T-helper 9 cell (primary cell): ENCODE results near the gene PIGO.

Source experiments
- DNase-seq: peaks from one replicate; pipeline ENCODE4 v3.0.0-alpha.2; 2020

Gene PIGO

DNA sequence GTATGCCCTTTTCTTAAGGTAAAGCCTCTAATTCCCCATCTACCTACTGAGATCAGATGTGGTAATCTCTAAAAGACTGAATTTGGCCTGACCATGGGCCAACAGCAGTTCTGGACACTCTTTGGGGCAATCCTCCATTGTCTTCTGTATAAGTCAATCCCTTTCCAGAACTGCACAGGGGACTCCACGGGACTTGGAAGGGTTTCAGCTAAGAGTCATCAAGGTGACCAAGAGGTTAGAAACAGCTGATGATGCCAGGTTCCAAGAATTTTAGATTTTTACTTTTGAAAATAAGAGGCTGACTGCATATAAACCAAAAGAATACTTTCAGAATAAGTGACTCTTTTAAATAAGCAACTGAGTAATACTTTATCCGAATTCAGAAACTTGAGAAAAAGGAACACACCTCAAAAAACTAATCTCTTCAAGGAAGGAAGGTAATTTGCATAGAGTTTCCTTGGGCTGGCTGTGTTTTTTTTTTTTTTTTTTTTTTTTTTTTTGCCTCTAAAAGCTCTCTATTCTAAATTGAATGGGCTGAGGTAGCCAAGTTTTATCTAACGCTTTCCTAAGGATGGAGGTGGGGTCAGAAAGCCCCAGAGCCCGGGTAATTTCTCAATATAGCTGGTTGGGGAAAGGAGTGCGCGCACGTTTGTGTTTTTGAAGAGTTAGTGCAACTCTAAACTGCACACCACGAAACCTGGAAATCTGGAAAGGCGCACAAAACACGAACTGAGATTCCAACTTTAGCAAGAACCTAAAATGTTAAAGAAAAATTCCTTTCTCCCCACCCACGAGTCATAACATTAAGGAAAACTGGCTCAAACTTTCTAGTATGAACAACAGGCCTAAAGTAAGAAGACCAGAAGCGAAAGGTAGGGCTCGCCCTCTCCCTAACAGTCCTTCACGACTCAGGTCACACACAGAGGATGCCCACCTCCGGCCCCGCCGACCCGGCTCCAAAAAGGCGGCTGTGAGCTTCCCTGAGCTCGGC, 25.3 kb downstream of the PIGO start:
- no peak for DNase-seq

GRCh38 chr9:35069020-35069419, 27.4 kb downstream of the PIGO start:
- DNase-seq: no peak

DNA sequence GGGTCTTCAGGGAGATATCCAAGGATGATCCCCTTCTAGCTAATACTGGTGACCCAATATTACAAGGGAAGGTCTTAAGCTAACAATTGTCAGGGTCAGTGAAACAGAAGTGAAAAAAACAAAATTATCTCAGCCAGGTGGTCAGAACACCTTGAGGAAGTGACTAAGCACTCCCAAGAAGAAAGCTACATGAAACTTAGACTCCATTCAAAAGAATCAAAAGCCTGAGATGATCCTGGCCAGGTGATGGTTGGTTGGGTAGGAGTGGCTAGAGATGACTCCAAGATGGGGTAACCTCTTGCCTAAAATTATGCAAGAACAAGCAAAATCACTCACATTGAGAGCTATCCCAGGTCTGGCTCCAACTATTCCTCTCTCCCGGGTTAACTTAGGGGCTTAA, 29.3 kb downstream of the PIGO start:
- no peak for DNase-seq

DNA sequence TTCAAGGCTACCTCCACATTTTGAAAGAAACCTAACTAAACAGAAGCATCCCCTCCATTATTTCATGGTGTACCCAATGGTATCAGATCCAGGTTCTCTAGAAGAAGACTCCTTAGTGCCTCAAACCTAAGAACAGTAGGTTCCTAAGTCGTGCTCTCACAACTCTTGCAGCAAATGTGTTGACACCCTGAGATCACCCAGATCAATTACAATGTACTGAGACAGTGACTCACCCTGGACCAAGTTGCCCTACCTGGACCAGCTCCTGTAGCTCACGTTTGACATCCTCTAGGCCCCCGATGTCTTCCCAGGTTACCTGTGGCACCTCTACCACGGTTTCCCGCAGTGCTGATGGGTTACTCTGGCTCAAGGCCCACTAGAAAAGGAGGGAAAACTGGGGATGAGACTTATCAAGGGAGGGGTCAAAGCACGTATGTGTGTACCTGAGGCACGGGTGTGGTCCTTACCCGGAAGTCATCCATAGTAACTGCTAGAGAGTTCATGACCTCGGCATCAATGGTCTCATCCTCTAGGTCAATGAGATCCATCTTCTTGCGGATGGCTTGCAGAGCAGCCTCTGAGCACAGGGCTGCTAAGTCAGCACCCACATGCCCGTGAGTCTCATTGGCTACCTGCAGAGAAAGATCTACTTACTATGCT, 35.7 kb downstream of the PIGO start:
- DNase-seq: no peak

- DNase-seq: no peak
These were observed 37.0 kb downstream of the PIGO start for GRCh38 chr9:35059438-35059837.

DNA sequence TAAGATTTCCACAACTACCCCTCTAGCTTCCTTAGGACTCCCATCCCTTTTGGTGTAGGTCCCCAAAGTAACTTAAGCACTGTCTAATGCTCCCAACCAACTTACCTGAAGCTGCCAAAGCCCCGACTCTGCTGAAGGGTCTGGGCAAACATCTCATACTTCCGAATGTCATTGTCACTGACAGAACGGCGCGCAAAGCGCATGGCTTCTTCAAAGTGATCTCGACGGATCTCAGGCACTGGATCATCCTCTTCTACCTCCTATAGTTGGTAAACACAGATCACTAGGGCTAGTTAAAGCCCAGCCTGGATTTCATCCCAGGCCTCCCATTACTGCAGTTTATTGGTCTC, 39.1 kb downstream of the PIGO start:
- DNase-seq: no peak

DNA sequence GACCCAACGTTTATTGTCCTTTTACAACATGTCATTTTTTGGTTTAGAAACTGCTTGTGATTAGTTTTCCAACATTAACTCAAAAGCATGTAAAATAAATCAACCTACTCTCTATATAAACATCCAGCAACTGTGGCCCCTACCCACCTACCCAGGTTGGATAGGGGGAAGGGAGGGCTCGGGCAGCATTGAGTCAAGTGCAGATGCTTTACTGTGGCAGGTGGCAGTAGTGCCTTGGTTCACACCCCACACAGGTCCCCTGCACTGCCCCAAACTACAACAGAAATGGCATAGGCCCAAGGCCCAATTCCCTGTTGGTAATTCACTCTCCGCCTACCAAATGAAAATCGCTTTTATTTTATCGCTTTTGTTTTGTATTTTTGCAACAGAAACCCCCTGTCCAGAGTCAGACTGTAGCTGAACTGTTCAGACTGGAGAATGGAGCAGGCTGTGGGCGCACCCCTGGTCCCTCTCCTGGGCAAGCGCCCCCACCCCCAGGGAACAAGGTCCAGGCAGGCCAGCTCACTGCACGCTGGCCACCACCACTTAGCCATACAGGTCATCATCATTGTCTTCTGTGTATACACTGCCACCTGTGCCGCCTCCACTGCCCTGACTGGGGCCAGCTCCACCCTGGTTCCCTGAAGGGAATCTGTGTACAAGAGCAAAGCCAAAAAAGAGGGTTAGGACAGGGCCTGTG, 39.7 kb downstream of the PIGO start:
- no peak for DNase-seq

- no peak for DNase-seq
These were observed 41.3 kb downstream of the PIGO start for GRCh38 chr9:35054871-35055644.

DNA sequence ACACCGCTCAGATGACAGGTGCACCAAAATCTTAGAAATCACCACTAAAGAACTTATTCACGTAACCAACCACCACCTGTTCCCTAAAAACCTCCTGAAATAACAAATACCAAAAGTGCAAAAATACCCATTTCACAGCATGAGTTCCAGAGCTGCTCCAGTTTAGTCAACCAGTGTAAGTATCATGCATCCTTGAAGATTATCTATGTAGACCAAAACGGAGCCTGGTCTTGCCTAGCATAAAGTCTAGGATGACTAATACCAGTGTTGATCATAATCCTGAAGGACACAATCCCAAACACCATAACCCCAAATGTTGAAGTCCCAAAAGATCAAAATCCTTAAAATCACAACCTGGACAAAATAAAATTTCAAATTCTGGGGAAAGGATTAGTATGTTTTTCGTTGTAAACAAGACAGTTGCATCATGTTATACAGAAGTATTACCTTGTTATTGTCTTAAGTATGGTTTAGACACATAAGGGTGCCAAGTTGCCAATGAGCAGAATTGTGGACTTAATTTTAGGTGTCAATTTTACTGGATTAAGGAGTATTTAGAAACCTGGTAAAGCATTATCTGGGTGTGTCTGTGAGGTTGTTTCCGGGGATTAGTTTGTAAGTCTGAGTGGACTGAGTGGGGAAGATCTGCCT, 42.1 kb downstream of the PIGO start:
- no peak for DNase-seq

- peak; percentile 33 for DNase-seq
These were observed 45.1 kb downstream of the PIGO start for GRCh38 chr9:35051069-35051967.

GRCh38 chr9:35048511-35048910, 47.9 kb downstream of the PIGO start:
- DNase-seq: no peak

GRCh38 chr9:35044071-35044470, 52.3 kb downstream of the PIGO start:
- no peak for DNase-seq

GRCh38 chr9:35042891-35043545, 53.4 kb downstream of the PIGO start:
- DNase-seq: no peak

- no peak for DNase-seq
These were observed 54.2 kb downstream of the PIGO start for GRCh38 chr9:35042081-35042604.
